GM18873 (cell line): ENCODE measurements around the gene DNAJC18.
"Not testable (repeated sequence)": the region's sequence is repeated elsewhere in the genome, so short reads cannot be mapped to it uniquely, and the experiment has no call there.

Experiments
- ATAC-seq: cut with Tn5 transposase; IDR thresholded peaks from one replicate; pipeline ENCODE4 v1.9.1; 2021; ENCODE audit warnings: mild to moderate bottlenecking, moderate library complexity, moderate number of reproducible peaks; ENCODE audit not compliant: unreplicated experiment, low FRiP score

DNAJC18 gene

DNA sequence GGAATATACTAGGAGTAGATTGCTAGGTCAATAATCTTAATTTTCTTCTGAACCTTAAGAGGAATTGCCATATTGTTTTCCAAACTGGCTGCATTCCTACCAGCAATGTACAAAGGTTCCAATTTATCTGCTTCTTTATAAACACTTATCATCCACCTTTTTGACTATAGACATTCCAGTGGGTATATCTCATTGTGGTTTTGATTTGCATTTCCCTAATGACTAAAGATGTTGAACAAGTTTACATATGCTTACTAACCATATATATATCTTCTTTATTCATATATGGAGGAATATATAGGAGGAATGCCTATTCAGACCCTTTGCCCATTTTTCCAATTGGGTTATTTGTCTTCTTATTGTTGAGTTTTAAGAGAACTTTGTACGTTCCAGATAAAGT is 7.6 kb downstream of the DNAJC18 start:
- no peak for ATAC-seq

DNA sequence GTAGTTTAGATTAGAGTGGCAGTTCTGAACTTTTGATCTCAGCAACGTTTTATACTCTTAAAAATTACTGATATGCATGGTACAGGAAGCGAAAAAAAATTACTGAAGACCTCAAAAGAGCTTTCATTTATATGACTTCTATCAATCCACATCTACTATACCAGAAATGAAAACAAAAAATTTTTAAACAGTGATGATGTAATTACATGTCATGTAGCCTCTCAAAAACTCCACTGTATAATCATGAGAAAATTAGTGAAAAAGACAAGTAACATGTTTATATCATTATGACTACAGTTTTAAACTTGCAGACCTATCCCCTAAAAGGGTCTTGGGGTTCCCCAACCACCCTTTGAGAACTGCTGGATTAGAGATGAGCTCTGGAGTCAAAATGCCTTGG is 9.3 kb downstream of the DNAJC18 start:
- no peak for ATAC-seq

DNA sequence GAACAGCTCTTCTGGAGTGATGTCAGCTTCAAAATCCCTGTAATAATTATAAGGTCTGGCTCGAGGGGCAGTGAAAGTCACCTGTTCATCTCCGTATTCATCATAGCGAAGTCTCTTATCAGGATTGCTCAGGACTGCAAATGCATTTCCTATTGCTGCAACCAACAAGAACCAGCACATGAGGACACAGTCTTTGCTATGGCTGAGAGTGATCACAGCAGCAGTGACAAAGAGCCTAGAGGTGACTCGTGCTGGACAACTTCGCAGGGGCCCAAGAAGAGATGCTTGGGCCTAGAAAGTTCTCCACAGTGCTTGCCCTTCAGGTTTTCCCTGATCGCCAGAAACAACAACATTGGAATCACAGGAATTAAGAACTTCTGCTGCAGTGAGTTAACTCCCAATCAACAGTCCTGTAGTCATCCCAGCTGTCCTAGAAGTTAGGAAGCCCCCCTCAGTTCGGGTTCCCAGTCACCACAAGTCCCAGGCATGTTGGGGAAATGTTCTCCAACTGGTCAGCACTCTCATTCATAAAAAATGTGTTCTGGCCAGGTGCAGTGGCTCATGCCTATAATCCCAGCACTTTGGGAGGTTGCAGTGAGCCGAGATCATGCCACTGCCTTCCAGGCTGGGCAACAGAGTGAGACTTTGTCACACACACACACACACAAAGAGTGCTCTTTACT is 13.0 kb downstream of the DNAJC18 start:
- no peak for ATAC-seq

DNA sequence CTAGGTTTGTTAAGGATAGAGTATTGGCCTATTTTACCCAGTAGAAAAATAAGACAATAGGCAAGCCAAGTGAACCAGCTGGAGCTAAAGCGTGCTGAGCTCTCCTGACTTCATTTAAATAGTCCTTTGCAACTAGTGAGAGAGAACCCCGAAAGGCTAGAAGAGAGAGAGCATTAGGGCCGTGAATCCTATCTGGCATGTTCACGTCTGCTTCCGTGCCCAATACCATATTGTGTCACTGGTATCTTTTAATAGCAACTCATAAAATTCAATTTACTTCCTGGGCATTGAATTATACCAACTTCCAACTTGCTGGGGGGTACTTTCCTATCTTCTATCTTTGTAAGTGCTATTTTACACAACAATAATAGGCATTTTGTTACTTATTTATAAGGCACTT is 13.8 kb downstream of the DNAJC18 start:
- ATAC-seq = no peak

DNA sequence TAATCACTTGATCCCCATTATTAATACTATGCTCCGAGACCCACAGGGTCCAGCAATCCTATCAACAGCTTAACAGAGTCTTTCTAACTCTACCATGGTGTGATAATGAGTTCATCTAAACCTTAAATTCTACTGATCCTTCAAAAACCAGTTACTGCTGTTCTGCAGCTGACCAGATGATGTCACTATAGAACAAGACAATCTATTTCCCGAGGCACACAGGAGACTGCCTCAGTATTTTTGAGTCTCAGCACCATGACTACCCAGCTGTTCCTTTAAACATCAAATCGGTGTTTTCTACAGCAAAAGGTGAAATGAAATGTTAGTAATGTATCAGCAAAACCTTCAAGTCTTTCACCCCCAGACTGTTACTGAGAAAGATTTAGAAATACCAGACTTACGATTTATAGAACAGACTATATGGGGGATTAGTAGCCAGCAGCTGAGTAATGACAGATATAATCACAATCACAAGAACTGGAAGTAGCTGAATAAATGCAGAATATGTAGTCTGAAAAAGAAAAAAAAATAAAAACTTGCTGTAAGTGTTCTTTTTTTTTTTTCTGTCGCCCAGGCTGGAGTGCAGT is 16.9 kb downstream of the DNAJC18 start:
- ATAC-seq = no peak

DNA sequence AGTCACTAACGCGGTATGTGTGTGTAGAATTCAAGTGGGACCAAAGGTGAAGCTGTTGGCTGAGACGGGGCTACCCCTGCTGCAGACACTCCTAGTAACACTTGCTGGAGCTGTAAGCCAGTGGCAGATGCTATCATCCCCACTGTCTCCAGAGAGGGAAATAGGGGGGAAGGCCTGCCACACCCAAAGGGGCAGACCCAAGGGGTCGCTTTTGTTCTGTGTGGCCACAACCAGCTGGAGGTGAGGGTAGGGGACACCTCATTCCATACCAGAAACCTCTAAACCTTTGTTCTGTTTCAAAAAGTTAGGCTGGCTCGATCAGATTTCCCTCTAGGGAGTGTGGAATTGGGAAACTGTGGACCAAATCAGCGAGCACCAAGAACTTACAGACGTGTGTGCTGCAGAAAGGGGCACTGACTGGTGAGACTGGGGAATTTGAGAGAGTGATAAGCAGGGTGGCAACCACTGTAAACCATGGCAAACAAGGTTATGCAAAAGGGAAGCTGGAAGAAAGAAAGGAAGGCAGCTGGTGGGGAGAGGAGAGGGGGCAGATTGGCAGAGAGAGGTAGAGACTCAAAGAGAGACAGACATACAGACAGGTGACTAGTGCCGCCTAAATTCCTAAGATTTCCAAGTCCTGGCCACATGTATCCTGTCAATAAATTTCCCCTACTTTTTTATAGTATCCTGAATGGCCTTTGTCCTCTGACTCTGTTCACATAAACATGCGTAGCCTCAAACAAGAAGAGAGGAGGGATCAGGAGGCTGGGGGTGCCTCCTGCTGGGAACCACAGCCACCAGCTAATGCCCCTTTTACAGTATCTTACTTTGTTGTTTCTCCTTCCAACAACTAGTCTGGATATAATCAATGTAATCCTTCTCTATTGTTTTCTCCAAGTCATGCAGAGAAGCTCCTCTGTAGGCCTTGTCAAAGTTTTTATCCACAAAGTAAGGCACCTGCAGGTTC is 19.8 kb downstream of the DNAJC18 start:
- no peak for ATAC-seq

DNA sequence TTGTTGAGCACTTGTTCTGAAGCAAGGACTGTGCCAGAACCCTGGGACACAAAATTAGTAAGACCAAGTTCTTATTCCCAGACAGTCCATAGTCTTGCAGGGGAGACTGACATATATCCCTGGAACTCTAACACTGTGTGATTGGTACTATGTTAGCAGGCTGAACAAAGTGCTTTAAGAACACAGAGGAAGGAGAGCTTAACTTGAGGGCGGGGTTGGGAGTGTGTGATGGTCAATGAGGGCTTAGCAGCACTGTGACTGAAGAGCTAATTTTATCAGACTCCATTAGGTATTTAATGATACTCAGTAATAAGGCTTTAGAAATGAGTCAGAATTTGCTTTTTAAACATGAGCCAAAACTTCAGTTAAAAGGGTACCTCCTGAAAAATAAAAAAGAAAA is 20.5 kb downstream of the DNAJC18 start:
- ATAC-seq = no peak

DNA sequence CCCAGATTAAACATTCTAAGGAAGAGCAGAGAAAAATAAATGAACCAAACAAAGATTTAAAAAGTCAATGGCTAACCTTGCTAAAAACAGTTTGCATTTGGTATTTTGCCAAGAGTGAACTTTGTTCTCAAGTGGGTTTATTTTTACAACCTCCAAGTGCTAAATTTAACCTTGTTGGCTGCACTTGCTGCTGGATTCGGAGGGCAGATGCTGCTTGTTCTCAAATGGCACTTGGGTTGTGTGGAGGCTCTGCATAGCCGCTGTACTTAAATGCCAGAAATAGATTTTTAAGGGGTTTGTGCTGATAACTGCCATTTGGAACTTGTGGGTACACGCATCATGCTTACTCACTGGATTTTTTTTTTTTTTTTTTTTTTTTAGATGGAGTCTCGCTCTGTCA is 22.1 kb downstream of the DNAJC18 start:
- no peak for ATAC-seq

DNA sequence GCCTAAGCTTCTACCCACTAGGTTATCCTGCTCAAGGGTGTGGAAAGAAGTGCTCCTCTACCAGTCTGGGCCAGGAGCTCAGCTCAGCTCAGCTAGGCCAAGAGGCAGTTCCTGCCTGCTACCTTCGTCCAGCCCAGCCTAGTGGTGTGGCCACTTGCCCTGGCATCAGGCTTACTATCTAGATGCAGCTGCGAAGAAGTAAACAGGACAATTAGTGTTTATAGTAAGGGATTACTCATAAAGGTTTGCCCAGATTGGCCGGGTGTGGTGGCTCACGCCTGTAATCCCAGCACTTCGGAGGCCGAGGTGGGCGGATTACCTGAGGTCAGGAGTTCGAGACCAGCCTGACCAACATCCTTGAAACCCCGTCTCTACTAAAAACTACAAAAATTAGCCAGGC is 22.7 kb downstream of the DNAJC18 start:
- no peak for ATAC-seq

DNA sequence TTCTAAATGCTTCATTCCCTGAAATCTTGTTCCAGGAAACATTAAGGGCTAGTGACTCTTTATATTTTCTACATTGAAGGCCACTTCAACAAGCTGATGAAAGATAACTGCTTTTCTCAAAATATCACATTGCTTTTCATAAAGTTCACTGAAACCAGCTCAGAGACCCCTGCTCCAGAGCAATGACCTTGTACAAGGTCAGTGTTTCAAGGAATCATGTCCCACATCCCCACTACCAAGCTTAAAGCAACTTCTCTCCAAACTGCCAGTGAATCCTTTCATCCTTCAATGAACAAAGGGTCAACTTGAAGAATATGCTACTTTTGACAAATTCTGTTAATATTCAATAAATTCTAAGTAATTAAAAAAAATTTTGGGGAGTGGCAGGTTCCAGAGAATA is 23.5 kb downstream of the DNAJC18 start:
- ATAC-seq = no peak

DNA sequence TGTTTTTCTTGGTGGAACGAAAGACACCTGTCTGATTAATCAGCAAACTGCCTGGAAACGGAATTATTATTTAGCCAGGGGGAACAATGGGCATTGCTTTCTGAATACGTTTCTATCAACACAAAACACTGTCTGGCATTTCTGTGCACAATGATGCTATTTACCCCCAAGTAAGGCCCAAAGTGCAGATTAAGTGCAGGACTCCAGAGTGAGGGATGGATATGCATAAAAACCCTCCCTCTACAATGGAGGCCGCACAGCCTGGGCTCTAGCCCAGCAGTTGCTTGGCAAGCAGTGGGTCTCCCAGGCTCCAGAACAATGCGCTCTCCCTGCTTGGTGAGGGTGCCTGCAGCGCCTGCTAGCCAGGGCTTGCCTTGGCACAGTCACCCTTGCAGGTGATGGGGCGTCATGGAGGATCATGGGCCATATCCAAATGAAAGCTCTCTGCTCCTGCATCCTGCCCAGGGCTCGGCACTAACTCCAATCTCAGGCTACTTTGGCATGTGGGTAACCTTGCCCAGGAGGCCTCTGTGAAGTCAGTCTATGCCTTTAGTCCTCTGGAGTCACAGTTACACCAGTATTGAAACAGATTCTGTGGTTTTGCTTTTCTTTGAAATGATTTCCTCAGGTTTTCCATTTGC is 24.0 kb downstream of the DNAJC18 start:
- ATAC-seq = no peak

DNA sequence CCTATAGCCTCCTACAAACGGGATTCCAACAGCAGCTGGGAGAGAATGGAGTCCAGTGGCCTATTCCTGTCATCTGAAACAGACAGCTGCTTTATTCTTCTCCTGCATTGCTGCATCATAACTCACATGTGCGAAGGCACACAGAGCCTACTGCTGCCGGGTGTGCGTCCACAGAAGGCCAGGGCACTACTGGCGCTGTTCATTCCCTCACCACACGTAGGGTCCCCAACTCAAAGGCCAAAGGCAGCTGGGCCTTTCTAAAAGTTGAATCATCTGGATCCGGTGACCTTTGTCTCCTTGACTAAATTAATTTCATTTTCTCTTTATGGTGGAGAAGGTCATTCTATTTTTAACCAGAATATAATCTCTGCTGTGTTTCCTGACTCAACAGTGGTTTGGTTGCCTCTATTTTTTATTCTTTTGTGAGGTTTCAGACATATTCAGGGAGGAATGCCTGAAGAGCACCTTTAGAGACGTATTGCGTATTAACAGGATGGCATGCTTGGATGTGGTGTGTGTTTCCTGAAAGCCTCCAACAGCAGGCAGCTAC is 24.7 kb downstream of the DNAJC18 start:
- ATAC-seq = no peak

DNA sequence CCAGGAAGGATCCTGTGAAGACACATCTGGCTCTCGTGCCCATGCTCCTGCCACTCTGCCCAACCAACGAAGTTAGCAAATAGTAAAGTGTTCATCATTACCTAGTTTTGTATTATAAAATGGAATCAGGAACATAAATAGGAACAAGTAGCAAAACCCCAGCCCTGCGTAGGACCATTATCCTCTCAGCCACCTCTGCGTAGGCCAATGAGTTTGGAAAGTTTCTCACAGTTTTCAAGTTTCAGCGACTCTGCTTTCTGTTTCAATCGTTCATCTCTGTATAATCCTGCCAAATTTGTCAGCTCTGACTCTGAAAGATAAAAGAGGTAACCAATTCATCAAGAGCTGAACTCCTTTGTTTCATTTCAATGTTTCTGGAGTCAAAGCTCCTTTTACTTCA is 25.4 kb downstream of the DNAJC18 start:
- ATAC-seq = no peak

DNA sequence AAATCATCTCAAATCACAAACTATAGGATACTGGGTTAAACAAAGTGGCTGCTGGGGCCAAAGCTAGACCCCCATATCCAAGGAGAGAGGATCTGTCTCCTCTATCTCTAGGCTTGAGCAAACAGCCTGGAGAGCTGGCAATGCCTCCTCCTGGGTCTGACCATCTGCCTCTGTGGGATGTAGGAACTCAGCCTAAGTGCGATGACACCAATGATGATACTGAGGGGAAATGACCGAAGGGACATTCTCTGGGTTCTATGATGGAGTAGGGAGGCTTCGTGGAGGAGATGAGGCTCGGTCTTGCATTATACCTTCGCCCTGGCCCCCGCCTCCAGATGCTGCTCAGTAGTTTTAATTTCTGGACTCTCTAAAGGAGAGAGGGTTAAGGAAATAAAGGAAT is 26.2 kb downstream of the DNAJC18 start:
- no peak for ATAC-seq

DNA sequence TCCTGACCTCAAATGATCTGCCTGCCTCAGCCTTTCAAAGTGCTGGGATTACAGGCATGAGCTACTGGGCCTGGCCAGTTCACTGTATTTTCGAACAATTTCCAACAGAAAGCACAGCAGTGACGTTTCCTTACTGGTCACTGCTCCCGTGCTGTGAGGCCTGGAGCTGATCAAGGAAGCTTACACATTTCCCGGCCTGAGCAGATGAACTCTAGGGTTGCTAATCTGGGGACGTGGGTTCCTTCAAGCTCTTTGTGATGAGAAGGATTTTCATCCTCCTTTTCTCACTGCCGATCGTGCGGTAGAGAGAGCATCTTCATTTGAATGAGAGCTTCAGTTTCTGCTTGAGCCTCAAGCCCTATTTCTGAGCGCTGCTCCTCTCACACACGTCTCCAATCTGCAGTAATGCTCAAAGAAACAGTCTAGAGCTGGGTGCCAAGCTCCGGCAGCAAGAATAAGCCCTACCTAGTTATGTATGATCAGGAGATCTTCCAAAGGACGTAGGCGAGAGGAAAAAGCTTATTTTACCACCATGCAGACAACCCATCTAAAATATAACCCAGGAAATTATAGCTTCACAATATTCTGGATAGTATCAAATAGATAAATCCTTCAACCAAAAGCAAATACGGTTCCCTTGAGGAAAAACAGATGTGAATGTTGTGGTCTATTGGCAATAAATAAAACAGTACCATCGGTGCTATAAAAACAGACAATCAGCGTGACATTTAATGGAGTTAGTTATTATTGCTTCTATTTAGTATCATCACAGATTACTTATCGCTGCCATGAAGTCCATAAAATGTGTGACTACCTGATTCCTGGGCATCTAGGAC is 28.1 kb downstream of the DNAJC18 start:
- ATAC-seq = no peak

DNA sequence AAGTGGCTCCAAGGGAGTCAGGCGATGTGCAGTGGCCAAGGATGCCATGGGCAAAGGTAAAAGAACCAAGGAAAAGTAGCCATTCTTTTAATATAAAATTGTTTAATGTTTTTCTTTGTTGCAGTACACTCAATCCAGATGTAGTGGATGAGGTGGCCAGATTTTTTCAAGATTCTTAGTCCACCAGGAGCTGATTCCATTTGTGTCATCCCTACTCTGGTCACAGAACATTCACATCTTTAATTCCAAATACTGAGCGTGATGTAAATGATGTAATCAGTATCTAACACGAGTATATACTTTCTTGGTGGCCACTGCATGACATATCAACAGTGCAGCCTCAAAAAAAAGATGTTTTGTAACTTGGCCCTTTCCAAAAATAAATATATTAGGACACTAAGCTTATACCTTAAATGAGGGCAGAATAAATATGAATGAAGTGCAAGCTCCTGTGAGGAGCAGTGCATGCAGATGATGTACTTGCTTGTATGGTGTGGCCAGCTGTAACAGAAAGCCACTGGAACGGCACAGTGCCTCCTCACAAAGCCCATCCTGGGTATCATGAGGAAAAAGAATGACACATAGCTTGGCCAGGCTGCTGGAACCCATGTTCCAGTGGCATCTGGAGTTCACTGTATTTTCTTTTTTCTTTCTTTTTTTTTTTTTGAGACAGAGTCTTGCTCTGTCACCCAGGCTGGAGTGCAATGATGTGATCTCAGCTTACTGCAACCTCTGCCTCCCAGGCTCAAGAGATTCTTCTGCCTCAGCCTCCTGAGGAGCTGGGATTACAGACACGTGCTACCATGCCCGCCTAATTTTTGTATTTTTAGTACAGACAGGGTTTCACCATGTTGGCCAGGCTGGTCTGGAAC is 29.0 kb downstream of the DNAJC18 start:
- no peak for ATAC-seq

DNA sequence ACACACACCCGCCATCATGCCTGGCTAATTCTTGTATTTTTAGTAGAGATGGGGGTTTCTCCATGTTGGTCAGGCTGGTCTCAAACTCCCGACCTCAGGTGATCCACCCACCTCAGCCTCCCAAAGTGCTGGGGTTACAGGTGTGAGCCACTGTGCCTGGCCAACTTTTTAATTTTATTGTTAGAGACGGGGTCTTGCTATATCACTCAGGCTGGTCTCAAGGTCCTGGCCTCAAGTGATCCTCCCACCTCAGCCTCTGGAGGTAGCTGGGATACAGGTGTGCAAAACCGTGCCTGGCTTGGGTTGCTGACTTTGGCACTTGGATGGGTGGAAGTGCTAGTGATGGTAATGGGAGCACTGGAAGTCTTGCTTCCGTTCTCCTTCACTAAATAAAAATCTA is 30.2 kb downstream of the DNAJC18 start:
- ATAC-seq = not testable (repeated sequence)

DNA sequence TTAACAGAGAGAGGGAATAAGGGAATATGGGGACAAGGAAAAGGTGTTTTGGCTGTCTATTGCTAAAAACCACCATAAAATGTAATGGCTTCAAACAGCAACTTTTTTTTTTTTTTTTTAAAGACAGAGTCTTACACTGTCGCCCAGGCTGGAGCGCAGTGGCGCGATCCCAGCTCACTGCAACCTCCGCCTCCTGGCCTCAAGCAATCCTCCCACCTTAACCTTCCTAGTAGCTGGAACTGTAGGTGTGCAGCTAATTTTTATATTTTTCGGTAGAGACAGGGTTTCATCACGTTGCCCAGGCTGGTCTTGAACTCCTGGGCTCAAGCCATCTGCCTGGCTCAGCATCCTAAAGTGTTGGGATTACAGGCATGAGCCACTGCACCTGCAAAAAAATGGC is 31.1 kb downstream of the DNAJC18 start:
- no peak for ATAC-seq

DNA sequence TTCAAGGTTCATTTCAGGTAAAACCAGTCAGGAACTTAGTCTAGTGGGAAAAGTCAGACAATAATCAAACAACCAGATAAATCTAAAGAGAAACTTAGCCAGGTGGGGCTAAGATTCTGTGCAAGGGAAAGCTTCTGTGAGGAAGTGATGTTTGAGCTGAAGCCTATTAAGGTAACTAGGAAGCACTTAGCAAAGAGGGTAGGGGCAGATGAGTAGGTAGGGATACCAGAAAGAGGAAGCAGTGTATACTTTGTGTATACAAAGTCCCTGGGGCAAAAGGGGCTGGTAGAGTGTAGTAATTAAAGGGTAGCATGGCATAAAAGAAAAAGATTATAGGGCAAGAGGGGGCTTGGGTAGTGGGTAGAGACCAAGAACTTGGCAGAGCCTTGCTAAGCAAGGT is 31.8 kb downstream of the DNAJC18 start:
- no peak for ATAC-seq
